PC-9 (cell line): Measurements from ENCODE around the gene PEAK1.

ENCODE experiments used
- EZH2 ChIP-seq: fragments of 200-600 bp; sonication (generic); IDR thresholded peaks from 2 replicates; pipeline ENCODE4 v1.8.0; 2017; ENCODE audit warnings: antibody characterized with exemption, low read depth
- TF ChIP-seq, protein P1 (sequence below): fragments of 200-600 bp; sonication (generic); conservative IDR thresholded peaks from 2 replicates; pipeline ENCODE4 v1.6.1; 2017; ENCODE audit warnings: mixed run types, antibody characterized with exemption, mild to moderate bottlenecking, moderate library complexity

DNA sequence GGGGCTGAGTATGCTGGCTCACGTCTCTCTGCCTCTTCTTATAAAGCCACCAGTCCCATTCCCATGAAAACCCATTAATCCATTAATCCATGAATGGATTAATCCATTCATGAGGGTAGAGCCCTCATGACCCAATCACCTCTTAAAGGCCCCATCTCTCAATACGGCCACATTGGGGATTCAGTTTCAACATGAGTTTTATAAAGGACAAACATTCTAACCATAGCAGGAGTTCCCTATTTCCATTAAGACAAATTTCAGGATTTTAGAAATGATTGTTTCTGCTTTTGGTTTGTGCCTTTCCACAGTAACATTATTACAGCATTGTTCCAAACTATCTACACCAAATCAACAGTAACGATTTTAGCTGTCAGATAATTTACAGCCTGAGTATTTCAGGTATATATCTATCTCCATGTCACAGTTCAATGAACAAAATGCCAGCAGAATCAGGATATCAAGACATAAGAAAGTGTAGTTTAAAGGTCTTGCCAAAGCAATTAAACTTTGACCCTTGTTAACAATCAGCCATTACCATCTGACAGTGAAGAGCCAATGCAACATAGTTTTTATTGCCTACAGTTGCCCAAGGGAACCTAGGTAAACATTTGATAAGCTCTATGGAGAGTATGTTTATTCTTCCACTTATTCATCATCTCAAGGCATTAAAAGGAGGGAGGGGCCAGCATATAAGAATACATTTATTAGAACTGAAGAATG is 352.8 kb downstream of the PEAK1 start:
- TF ChIP-seq, protein P1, sequence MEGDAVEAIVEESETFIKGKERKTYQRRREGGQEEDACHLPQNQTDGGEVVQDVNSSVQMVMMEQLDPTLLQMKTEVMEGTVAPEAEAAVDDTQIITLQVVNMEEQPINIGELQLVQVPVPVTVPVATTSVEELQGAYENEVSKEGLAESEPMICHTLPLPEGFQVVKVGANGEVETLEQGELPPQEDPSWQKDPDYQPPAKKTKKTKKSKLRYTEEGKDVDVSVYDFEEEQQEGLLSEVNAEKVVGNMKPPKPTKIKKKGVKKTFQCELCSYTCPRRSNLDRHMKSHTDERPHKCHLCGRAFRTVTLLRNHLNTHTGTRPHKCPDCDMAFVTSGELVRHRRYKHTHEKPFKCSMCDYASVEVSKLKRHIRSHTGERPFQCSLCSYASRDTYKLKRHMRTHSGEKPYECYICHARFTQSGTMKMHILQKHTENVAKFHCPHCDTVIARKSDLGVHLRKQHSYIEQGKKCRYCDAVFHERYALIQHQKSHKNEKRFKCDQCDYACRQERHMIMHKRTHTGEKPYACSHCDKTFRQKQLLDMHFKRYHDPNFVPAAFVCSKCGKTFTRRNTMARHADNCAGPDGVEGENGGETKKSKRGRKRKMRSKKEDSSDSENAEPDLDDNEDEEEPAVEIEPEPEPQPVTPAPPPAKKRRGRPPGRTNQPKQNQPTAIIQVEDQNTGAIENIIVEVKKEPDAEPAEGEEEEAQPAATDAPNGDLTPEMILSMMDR: no peak
- TF ChIP-seq EZH2: no peak
